Dermis microvascular lymphatic vessel endothelial cell (primary cell): ENCODE measurements around the gene FNDC5. TPM values are rescaled to one million over a fixed set of nuclear protein-coding genes. Genes with fewer than 3 reads are reported as not detected.
A peak's percentile ranks its signal among the peaks of the same experiment; 100 is the strongest.

Experiments
- DNase-seq, 2 donors: peaks; one replicate each; pipeline versions ENCODE4 v3.0.0 to v3.0.0-alpha.2; 2010; ENCODE audit warnings: low read depth in 2 of 2
- total RNA-seq: library from RNA; depleted of rRNA; stranded (reverse); fragments of >200 nt; gene quantifications from 2 replicates; pipeline ENCODE4 v1.2.1, GENCODE V29; 2014

Gene FNDC5
- total RNA-seq, 1 donor from 2014 or later = 0.51 TPM

GRCh38 chr1:32884726-32885125 is 14.0 kb upstream of the FNDC5 start:
- DNase-seq = no peak

DNA sequence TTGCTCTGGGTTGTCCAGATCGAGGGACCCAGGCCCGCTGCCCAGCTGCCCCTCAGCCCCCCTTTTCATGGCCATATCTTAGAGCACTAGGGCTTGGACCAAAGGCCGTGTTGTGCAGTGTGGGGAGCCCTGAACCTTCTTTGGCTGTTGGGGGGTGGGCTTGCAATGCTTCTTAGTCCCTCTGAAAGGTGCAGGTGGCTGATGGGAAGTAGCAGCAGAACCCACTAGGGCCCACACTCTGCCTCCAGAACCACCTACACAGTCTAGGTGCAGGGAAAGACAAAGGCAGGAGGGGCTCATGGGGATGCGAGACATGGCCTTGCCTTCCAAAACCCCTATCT is 13.3 kb upstream of the FNDC5 start:
- no peak for DNase-seq

GRCh38 chr1:32883338-32884031 is 12.8 kb upstream of the FNDC5 start:
- no peak for DNase-seq

- DNase-seq = no peak
Measured at GRCh38 chr1:32881871-32882850, 11.4 kb upstream of the FNDC5 start.

- DNase-seq = no peak
Measured at GRCh38 chr1:32881291-32881690, 10.6 kb upstream of the FNDC5 start.

- no peak for DNase-seq
Measured at GRCh38 chr1:32878637-32879041, 7.9 kb upstream of the FNDC5 start.

GRCh38 chr1:32878183-32878582 is 7.5 kb upstream of the FNDC5 start:
- no peak for DNase-seq

GRCh38 chr1:32877211-32878110 is 6.7 kb upstream of the FNDC5 start:
- no peak for DNase-seq

- DNase-seq = peak in 1 of 2 donors; percentile 62
Measured at GRCh38 chr1:32876341-32877210, 5.9 kb upstream of the FNDC5 start.

DNA sequence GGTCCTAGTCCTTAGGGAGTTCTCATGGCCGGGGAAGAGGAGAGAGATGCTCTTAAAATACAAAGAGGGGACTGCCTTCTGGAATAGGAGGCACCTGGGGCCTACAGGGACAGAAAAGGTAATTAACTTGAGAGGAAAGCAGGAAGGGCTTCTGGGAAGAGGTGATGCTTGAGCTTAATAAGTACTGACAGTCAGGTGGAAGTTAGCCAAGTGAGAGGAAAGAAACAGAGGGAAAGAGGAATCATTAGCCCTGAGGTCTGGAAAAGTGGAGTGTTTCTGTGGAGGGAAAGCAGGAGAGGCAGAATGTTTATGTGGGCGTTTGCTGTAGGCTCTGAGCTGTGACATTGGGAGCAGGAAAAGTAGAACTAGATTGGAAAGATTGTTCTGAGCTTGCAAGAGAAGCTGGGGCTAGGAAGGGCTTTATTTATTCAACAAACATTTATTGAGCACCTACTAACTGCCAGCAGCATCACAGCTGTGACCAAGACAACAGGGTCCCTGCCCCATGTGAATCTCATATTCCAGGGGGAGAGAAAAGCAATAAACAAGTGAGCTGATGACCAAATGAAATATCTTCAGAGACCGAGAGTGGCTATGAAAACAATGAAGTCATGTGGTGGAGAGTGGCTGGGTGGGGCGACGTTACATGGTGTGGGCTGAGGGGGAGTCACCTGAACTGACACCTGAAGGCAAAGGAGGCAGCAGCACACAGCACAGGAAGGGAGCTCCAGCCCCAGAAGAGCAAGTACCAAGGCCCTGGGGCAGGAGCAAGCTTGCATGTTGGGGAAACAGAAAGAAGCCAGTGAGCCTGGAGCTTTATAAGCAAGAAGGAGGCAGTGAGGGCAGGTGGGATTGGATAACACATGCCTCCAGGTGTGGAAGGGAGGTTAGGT is 4.4 kb upstream of the FNDC5 start:
- no peak for DNase-seq

DNA sequence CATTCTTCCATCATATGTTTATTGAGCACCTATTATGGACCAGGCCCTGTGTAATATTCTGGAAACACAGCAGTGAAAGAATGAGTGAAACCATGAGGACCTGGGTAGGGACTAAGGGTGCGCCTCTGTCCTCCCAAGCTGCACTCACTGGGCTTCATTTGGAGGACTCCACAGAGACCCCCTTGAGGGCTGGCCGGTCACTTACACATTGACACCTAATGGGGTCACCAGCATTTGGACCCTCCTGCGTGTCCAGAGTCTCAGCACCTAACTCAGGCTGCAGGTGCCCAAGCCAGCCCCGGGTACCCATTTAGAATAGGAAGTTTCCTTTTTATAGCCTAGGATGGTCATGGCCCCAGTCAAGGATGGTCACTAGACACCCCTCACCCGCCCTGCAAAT is 2.8 kb upstream of the FNDC5 start:
- DNase-seq = no peak

- DNase-seq = no peak
Measured at GRCh38 chr1:32872192-32872460, 1.4 kb upstream of the FNDC5 start.

DNA sequence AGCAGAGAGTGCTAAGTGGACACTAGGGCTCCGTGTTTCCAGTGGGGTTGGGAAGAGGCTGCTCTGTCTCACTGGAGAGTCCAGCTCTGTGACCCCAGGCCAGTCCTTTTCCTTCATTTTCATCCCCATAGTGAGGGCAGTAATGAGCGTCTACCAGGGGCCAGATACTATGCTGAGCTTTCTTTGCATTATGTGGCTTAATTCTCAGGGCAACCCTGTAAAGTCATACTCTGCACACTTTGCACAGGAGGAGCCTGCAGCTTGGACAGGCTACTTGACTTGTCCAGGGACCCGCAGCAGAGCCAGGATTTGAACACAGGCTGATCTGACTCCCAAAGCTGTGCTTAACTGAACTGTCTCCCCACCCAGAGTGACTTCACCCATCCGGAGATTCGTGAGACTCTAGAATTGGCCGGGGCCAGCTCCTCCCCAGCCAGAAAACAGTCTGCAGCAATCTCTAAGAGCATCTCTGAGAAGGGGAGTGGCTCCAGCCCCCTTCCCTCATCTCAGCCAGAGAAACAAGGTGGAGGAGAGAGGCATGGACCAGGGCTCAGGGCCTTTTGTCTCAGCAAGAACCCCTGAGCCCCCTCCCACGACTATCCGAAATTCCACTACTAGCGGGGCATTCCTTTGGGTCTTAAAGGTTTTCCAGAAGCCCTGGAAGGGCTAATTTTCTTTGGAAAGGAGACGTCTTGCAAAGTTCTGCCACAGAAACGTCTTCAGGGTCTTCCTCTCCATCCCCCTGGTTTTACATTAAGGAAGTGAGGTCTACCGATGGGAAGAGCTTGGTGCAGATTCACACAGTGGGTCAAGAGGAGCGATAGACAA is 866 bp upstream of the FNDC5 start:
- DNase-seq = no peak

DNA sequence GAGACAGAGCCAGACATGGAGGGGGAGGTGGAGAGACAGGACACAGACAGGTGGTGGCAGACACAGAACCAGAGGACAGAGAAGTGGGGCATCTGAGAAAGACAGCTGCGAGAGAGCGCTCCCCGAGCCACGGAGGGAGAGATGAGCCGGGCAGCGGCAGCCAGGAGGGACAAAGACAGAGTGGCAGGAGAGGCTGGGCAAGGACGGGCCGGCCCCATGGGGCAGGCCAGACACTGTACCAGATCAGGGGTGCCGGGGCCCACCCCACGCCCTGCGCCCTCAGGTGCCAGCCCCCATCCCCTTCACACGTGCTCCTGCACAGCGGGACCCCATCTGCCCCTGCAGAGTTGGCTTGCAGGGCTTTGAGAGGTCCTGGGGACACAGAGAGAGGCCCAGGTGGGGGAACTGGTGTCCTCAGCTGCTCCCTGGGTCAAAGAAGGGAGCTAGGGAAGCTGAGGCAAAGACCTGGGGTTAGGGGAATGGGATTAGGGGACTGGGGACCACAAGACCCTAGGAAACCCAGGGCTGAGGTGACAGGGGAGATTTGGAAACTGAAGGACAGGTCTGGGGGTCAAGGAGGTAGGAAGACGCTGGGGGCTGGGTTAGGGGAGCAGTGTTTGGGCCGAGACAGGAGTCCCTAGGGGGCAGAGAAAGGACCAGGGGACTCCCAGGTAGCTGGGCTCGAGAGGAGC is 643 bp downstream of the FNDC5 start:
- no peak for DNase-seq

GRCh38 chr1:32868806-32869455 is 1.8 kb downstream of the FNDC5 start:
- no peak for DNase-seq

- DNase-seq = no peak
Measured at GRCh38 chr1:32868085-32868484, 2.6 kb downstream of the FNDC5 start.

GRCh38 chr1:32867671-32868070 is 3.0 kb downstream of the FNDC5 start:
- DNase-seq = no peak

DNA sequence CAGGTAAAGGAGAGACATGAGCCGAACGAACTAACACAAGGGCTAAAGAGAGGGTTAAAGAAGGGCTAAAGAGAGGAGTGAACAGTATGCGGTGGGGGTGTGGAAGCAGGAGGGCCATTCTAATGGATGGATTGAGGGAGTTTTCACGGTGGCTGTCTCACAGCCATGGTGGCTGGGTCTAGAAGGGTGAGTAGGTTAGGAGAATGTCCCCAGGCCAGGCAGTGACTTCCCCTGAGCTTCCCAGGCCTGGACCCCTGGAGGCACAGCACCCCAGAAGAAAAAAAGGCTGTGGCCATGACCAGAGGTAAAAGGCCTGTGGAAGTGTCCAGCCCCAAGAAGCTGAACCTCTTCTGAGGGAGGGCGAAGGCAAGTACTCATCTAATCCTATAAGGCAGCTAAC is 3.6 kb downstream of the FNDC5 start:
- DNase-seq = no peak
